ENCODE results near the gene MOB2.

The MOB2 gene

GRCh38 chr11:1490651-1491050, 4.1 kb upstream of the MOB2 start:
- H3K9me3 ChIP-seq (ENCODE audit: insufficient read depth, low read depth, low read length) = no peaks in the 10 kb centered on the region
- no peak overlapping the region for H3K9ac ChIP-seq (ENCODE audit: low read depth, low read length)
- no peaks in the 10 kb centered on the region for H3K27me3 ChIP-seq (ENCODE audit: insufficient read depth, low read length)
- no peak overlapping the region for H3K4me3 ChIP-seq (ENCODE audit: low read length)
- H3K4me1 ChIP-seq (ENCODE audit: insufficient read depth, low read length) = no peaks in the 10 kb centered on the region
- H3K36me3 ChIP-seq (ENCODE audit: insufficient read depth, low read depth, low read length) = no peaks in the 10 kb centered on the region
- H3K27ac ChIP-seq (ENCODE audit: low read length) = no peak overlapping the region

GRCh38 chr11:1488575-1489180, 2.1 kb upstream of the MOB2 start:
- Histone ChIP-seq H3K4me3 (ENCODE audit: low read length) (no peak overlapping the region), H3K36me3 (ENCODE audit: insufficient read depth, low read depth, low read length) (no peaks in the 10 kb centered on the region), H3K27ac (ENCODE audit: low read length) (no peak overlapping the region), H3K9me3 (ENCODE audit: insufficient read depth, low read depth, low read length) (no peaks in the 10 kb centered on the region), H3K4me1 (ENCODE audit: insufficient read depth, low read length) (no peaks in the 10 kb centered on the region), H3K27me3 (ENCODE audit: insufficient read depth, low read length) (no peaks in the 10 kb centered on the region), H3K9ac (ENCODE audit: low read depth, low read length) (no peak overlapping the region)

- Histone ChIP-seq H3K9me3 (ENCODE audit: insufficient read depth, low read depth, low read length) (no peaks in the 10 kb centered on the region), H3K27me3 (ENCODE audit: insufficient read depth, low read length) (no peaks in the 10 kb centered on the region), H3K4me3 (ENCODE audit: low read length) (no peak overlapping the region), H3K9ac (ENCODE audit: low read depth, low read length) (no peak overlapping the region), H3K27ac (ENCODE audit: low read length) (no peak overlapping the region), H3K4me1 (ENCODE audit: insufficient read depth, low read length) (no peaks in the 10 kb centered on the region), H3K36me3 (ENCODE audit: insufficient read depth, low read depth, low read length) (no peaks in the 10 kb centered on the region)
Observed at GRCh38 chr11:1487851-1488574, 1.4 kb upstream of the MOB2 start.

GRCh38 chr11:1487091-1487850, 692 bp upstream of the MOB2 start:
- Histone ChIP-seq H3K4me3 (ENCODE audit: low read length) (no peak overlapping the region), H3K27ac (ENCODE audit: low read length) (no peak overlapping the region), H3K9me3 (ENCODE audit: insufficient read depth, low read depth, low read length) (no peaks in the 10 kb centered on the region), H3K9ac (ENCODE audit: low read depth, low read length) (no peak overlapping the region), H3K36me3 (ENCODE audit: insufficient read depth, low read depth, low read length) (no peaks in the 10 kb centered on the region), H3K4me1 (ENCODE audit: insufficient read depth, low read length) (no peaks in the 10 kb centered on the region), H3K27me3 (ENCODE audit: insufficient read depth, low read length) (no peaks in the 10 kb centered on the region)

- Histone ChIP-seq H3K27ac (ENCODE audit: low read length) (no peak overlapping the region), H3K27me3 (ENCODE audit: insufficient read depth, low read length) (no peaks in the 10 kb centered on the region), H3K9ac (ENCODE audit: low read depth, low read length) (no peak overlapping the region), H3K4me1 (ENCODE audit: insufficient read depth, low read length) (no peaks in the 10 kb centered on the region), H3K9me3 (ENCODE audit: insufficient read depth, low read depth, low read length) (no peaks in the 10 kb centered on the region), H3K4me3 (ENCODE audit: low read length) (no peak overlapping the region), H3K36me3 (ENCODE audit: insufficient read depth, low read depth, low read length) (no peaks in the 10 kb centered on the region)
Observed at GRCh38 chr11:1485504-1485885, 1.1 kb downstream of the MOB2 start.

- no peaks in the 10 kb centered on the region for H3K4me1 ChIP-seq (ENCODE audit: insufficient read depth, low read length)
- no peak overlapping the region for H3K27ac ChIP-seq (ENCODE audit: low read length)
- H3K27me3 ChIP-seq (ENCODE audit: insufficient read depth, low read length) = no peaks in the 10 kb centered on the region
- H3K9ac ChIP-seq (ENCODE audit: low read depth, low read length) = no peak overlapping the region
- H3K9me3 ChIP-seq (ENCODE audit: insufficient read depth, low read depth, low read length) = no peaks in the 10 kb centered on the region
- no peaks in the 10 kb centered on the region for H3K36me3 ChIP-seq (ENCODE audit: insufficient read depth, low read depth, low read length)
- no peak overlapping the region for H3K4me3 ChIP-seq (ENCODE audit: low read length)
Observed at GRCh38 chr11:1484695-1485503, 1.7 kb downstream of the MOB2 start.

GRCh38 chr11:1484061-1484671, 2.4 kb downstream of the MOB2 start:
- H3K4me3 ChIP-seq (ENCODE audit: low read length) = no peak overlapping the region
- H3K9me3 ChIP-seq (ENCODE audit: insufficient read depth, low read depth, low read length) = no peaks in the 10 kb centered on the region
- H3K4me1 ChIP-seq (ENCODE audit: insufficient read depth, low read length) = no peaks in the 10 kb centered on the region
- no peaks in the 10 kb centered on the region for H3K36me3 ChIP-seq (ENCODE audit: insufficient read depth, low read depth, low read length)
- no peak overlapping the region for H3K27ac ChIP-seq (ENCODE audit: low read length)
- H3K27me3 ChIP-seq (ENCODE audit: insufficient read depth, low read length) = no peaks in the 10 kb centered on the region
- no peak overlapping the region for H3K9ac ChIP-seq (ENCODE audit: low read depth, low read length)

- no peaks in the 10 kb centered on the region for H3K9me3 ChIP-seq (ENCODE audit: insufficient read depth, low read depth, low read length)
Observed at GRCh38 chr11:1483445-1483961, 3.1 kb downstream of the MOB2 start.

GRCh38 chr11:1482581-1483444, 3.8 kb downstream of the MOB2 start:
- Histone ChIP-seq H3K9ac (ENCODE audit: low read depth, low read length) (no peak overlapping the region), H3K9me3 (ENCODE audit: insufficient read depth, low read depth, low read length) (no peaks in the 10 kb centered on the region), H3K27me3 (ENCODE audit: insufficient read depth, low read length) (no peaks in the 10 kb centered on the region), H3K4me1 (ENCODE audit: insufficient read depth, low read length) (no peaks in the 10 kb centered on the region), H3K27ac (ENCODE audit: low read length) (no peak overlapping the region), H3K36me3 (ENCODE audit: insufficient read depth, low read depth, low read length) (no peaks in the 10 kb centered on the region), H3K4me3 (ENCODE audit: low read length) (no peak overlapping the region)

More at GRCh38 chr11:1483445-1483961, 3.1 kb downstream of the MOB2 start:
- H3K4me3 ChIP-seq (ENCODE audit: low read length) = no peak overlapping the region
- no peak overlapping the region for H3K9ac ChIP-seq (ENCODE audit: low read depth, low read length)
- H3K27me3 ChIP-seq (ENCODE audit: insufficient read depth, low read length) = no peaks in the 10 kb centered on the region
- no peaks in the 10 kb centered on the region for H3K36me3 ChIP-seq (ENCODE audit: insufficient read depth, low read depth, low read length)
- H3K27ac ChIP-seq (ENCODE audit: low read length) = no peak overlapping the region
- no peaks in the 10 kb centered on the region for H3K4me1 ChIP-seq (ENCODE audit: insufficient read depth, low read length)

- H3K9me3 ChIP-seq (ENCODE audit: insufficient read depth, low read depth, low read length) = no peaks in the 10 kb centered on the region
- H3K27ac ChIP-seq (ENCODE audit: low read length) = no peak overlapping the region
- no peak overlapping the region for H3K9ac ChIP-seq (ENCODE audit: low read depth, low read length)
- 0 out of 2 replicates have a peak, but pooled peaks cover 4% of the 10 kb centered on the region for H3K36me3 ChIP-seq (ENCODE audit: insufficient read depth, low read depth, low read length)
- H3K4me3 ChIP-seq (ENCODE audit: low read length) = no peak overlapping the region
- no peaks in the 10 kb centered on the region for H3K27me3 ChIP-seq (ENCODE audit: insufficient read depth, low read length)
- no peaks in the 10 kb centered on the region for H3K4me1 ChIP-seq (ENCODE audit: insufficient read depth, low read length)
Observed at GRCh38 chr11:1481861-1482441, 4.6 kb downstream of the MOB2 start.
